GM12878 (cell line): ENCODE measurements around the gene CLEC19A.

Source experiments
- CBFB ChIP-seq: IDR thresholded peaks from 2 replicates; pipeline ENCODE4 v1.6.1; 2016; ENCODE audit warnings: antibody characterized with exemption, low read depth
- TF ChIP-seq, protein P1 (sequence below): IDR thresholded peaks from 2 replicates; pipeline ENCODE4 v1.6.1; 2012; ENCODE audit warnings: mild to moderate bottlenecking, low read depth, low read length
- TF ChIP-seq, protein P2 (sequence below), 3 experiments: IDR thresholded peaks in 2 of 3; conservative IDR thresholded peaks in 1 of 3; 2 replicates each; pipeline ENCODE4 v1.5.1; 2011; ENCODE audit warnings: low read depth in 3 of 3, low read length in 3 of 3, mild to moderate bottlenecking in 3 of 3, control low read depth in 2 of 3, moderate library complexity in 2 of 3, inconsistent platforms in 1 of 3, mixed read lengths in 1 of 3; ENCODE audit not compliant: control insufficient read depth in 2 of 3, insufficient read depth in 1 of 3; ENCODE audit errors: extremely low read depth in 1 of 3

DNA sequence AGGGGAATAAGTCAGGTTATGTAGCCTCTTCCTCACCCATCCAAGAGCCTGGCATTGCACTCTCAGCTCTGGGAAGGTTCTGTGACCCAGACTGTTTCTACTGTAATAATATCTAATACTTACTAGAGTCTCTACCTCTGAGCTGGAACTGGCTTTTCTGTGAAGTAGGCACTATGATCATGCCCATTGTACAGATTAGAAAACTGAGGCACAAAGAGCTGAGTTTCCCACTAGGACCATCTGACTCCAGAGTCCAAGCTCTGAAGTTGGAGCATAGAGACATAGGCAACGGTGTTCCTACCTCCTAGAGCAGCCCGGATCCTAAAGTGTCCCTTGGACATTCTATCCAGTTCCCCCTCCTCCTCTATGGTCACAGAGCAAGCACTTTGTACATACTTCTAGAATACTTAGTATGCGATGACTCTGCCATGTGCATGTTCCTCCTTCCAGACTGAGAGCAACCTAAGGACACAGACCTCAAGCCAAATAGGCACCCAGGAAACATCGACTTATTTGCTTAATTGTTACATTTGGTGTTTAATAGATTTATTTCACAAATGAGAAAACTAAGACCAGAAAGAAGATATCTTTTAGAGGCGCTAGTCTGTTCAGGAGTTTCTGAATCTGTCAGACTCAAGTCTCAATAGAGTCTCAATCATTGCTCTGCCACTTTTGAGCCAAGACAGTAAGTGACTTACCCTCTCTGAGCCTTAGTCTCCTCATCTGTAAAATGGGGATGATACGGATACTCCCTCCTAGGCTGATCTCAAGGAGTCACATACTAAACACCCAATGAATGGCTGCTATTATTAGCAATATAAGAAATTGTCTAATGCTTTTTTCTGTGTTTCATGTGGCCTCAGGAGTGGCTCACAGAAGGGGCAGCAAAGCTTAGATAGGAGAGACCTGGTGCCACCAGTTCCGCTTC, 3.6 kb downstream of the CLEC19A start:
- no peak for TF ChIP-seq CBFB
- TF ChIP-seq, protein P1, sequence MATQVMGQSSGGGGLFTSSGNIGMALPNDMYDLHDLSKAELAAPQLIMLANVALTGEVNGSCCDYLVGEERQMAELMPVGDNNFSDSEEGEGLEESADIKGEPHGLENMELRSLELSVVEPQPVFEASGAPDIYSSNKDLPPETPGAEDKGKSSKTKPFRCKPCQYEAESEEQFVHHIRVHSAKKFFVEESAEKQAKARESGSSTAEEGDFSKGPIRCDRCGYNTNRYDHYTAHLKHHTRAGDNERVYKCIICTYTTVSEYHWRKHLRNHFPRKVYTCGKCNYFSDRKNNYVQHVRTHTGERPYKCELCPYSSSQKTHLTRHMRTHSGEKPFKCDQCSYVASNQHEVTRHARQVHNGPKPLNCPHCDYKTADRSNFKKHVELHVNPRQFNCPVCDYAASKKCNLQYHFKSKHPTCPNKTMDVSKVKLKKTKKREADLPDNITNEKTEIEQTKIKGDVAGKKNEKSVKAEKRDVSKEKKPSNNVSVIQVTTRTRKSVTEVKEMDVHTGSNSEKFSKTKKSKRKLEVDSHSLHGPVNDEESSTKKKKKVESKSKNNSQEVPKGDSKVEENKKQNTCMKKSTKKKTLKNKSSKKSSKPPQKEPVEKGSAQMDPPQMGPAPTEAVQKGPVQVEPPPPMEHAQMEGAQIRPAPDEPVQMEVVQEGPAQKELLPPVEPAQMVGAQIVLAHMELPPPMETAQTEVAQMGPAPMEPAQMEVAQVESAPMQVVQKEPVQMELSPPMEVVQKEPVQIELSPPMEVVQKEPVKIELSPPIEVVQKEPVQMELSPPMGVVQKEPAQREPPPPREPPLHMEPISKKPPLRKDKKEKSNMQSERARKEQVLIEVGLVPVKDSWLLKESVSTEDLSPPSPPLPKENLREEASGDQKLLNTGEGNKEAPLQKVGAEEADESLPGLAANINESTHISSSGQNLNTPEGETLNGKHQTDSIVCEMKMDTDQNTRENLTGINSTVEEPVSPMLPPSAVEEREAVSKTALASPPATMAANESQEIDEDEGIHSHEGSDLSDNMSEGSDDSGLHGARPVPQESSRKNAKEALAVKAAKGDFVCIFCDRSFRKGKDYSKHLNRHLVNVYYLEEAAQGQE = no peak
- TF ChIP-seq, protein P2, sequence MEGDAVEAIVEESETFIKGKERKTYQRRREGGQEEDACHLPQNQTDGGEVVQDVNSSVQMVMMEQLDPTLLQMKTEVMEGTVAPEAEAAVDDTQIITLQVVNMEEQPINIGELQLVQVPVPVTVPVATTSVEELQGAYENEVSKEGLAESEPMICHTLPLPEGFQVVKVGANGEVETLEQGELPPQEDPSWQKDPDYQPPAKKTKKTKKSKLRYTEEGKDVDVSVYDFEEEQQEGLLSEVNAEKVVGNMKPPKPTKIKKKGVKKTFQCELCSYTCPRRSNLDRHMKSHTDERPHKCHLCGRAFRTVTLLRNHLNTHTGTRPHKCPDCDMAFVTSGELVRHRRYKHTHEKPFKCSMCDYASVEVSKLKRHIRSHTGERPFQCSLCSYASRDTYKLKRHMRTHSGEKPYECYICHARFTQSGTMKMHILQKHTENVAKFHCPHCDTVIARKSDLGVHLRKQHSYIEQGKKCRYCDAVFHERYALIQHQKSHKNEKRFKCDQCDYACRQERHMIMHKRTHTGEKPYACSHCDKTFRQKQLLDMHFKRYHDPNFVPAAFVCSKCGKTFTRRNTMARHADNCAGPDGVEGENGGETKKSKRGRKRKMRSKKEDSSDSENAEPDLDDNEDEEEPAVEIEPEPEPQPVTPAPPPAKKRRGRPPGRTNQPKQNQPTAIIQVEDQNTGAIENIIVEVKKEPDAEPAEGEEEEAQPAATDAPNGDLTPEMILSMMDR (IDR thresholded peaks at IDR 0.05 in 2 of 3, conservative IDR thresholded peaks at IDR 0.05 in 1 of 3; ENCODE audit: control insufficient read depth in 2 of 3, extremely low read depth in 1 of 3, insufficient read depth in 1 of 3, low read depth in 3 of 3, low read length in 3 of 3) = no peak
